CD8-positive, alpha-beta memory T cell (primary cell): ENCODE data around the gene PANX2. TPM values are rescaled to one million over a fixed set of nuclear protein-coding genes. Genes with fewer than 3 reads are reported as not detected.

Experiments used
- CTCF ChIA-PET: fragments of 350-600 bp; sonication (Branson Sonifier 250); formaldehyde crosslinking; loops from one replicate; lab custom pipeline; 2021; ENCODE audit warnings: antibody characterized with exemption; lab: Charles Lee
- POLR2A ChIA-PET: fragments of 350-600 bp; sonication (Branson Sonifier 250); formaldehyde crosslinking; loops from one replicate; lab custom pipeline; 2021; ENCODE audit warnings: antibody characterized with exemption; lab: Charles Lee
- DNase-seq, 5 donors: peaks; one replicate each; pipeline versions ENCODE4 v3.0.0 to v3.0.0-alpha.2; 2020 to 2022; ENCODE audit warnings: mixed read lengths in 1 of 5
- H3K27ac ChIP-seq: one replicate; pipeline ENCODE4 v1.7.0; 2013; ENCODE audit warnings: low read depth, mild to moderate bottlenecking, low read length, moderate library complexity
- H3K27me3 ChIP-seq: 2 replicates; pipeline ENCODE4 v1.7.0; 2013; ENCODE audit warnings: low read length, mild to moderate bottlenecking; ENCODE audit not compliant: insufficient read depth, poor library complexity, severe bottlenecking
- H3K36me3 ChIP-seq: 2 replicates; pipeline ENCODE4 v1.7.0; 2013; ENCODE audit warnings: mild to moderate bottlenecking, low read length, moderate library complexity; ENCODE audit not compliant: insufficient read depth
- H3K4me1 ChIP-seq: 2 replicates; pipeline ENCODE4 v1.7.0; 2013; ENCODE audit warnings: mild to moderate bottlenecking, low read length, moderate library complexity; ENCODE audit not compliant: insufficient read depth
- H3K4me3 ChIP-seq: 2 replicates; pipeline ENCODE4 v1.7.0; 2013; ENCODE audit warnings: mild to moderate bottlenecking, low read length
- H3K9me3 ChIP-seq: 2 replicates; pipeline ENCODE4 v1.7.0; 2013; ENCODE audit warnings: mild to moderate bottlenecking, low read length
- H3K27ac Mint-ChIP-seq, 8 donors: one replicate each; pipeline ENCODE4 v1.8.0; 2020 to 2021; ENCODE audit warnings: mixed read lengths in 8 of 8, mild to moderate bottlenecking in 6 of 8, inconsistent platforms in 3 of 8, moderate library complexity in 3 of 8
- H3K27me3 Mint-ChIP-seq, 2 donors: one replicate each; pipeline ENCODE4 v1.8.0; 2020 to 2021; ENCODE audit warnings: mixed read lengths in 2 of 2, mild to moderate bottlenecking in 1 of 2, moderate library complexity in 1 of 2
- H3K36me3 Mint-ChIP-seq, 3 donors: one replicate each; pipeline ENCODE4 v1.8.0; 2020 to 2021; ENCODE audit warnings: mixed read lengths in 3 of 3, inconsistent platforms in 1 of 3, mild to moderate bottlenecking in 1 of 3
- H3K4me1 Mint-ChIP-seq, 3 donors: one replicate each; pipeline ENCODE4 v1.8.0; 2020 to 2021; ENCODE audit warnings: mixed read lengths in 3 of 3, inconsistent platforms in 1 of 3, mild to moderate bottlenecking in 1 of 3
- H3K4me3 Mint-ChIP-seq, 7 donors: one replicate each; pipeline ENCODE4 v1.8.0; 2020 to 2021; ENCODE audit warnings: mixed read lengths in 7 of 7, mild to moderate bottlenecking in 6 of 7, moderate library complexity in 4 of 7, inconsistent platforms in 2 of 7
- H3K9me3 Mint-ChIP-seq, 5 donors: one replicate each; pipeline ENCODE4 v1.8.0; 2020 to 2022; ENCODE audit warnings: mixed read lengths in 5 of 5, mild to moderate bottlenecking in 3 of 5, moderate library complexity in 2 of 5, inconsistent platforms in 1 of 5
- polyA plus RNA-seq: library from polyadenylated mRNA; unstranded; fragments of 300-500 nt; fragmentation: Illumina TruSeq; gene quantifications from one replicate; pipeline ENCODE4 v1.2.3, GENCODE V29; 2021
- total RNA-seq, 2 experiments: library from RNA; stranded (reverse); gene quantifications; one replicate each; pipeline ENCODE4 v1.2.3, GENCODE V29; 2021

PANX2 gene
- total and polyA plus RNA-seq, 3 experiments from 2014 or later = 1.7 to 1.8 TPM; not detected in 1

DNA sequence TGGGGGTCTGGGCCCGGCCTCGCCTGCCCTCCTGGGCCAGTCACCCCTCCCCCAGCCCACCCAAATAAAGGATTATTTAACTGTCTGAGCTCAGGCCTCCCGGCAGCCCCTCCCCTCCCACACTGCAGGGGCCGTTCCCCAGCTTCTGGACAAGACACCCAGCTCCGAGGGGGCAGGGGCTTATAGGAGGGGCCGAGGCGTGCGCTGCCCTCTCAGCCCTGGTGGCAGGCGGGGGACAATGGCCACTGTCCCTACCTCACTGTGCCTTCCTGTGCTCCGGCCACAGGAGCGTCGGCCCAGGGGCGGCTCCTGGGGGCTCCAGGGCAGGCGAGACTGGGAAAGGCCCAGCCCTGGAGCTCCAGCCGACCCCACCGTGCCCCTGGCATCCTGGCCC is 28.1 kb downstream of the PANX2 start:
- Histone ChIP-seq H3K9me3 (no peaks in the 10 kb centered on the region), H3K27me3 (no peaks in the 10 kb centered on the region), H3K4me3 (no peak overlapping the region), H3K4me1 (peaks cover 26% of the 10 kb centered on the region), H3K27ac (no peak overlapping the region), H3K36me3 (peaks cover 7% of the 10 kb centered on the region)
- CTCF ChIA-PET = no interaction called here
- H3K9me3 Mint-ChIP-seq = no peaks in the 10 kb centered on the region
- no peaks in the 10 kb centered on the region for H3K27me3 Mint-ChIP-seq
- H3K27ac Mint-ChIP-seq = peak overlapping the region in 2 of 8 donors; percentile 5 to 36
- peaks cover 9 to 26% (median 18%) of the 10 kb centered on the region in 3 donors for H3K4me1 Mint-ChIP-seq
- POLR2A ChIA-PET = no interaction called here
- H3K36me3 Mint-ChIP-seq = peaks cover 0 to 47% (median 0%) of the 10 kb centered on the region in 3 donors
- DNase-seq = no peak
- peak overlapping the region in 1 of 7 donors; percentile 65 for H3K4me3 Mint-ChIP-seq

DNA sequence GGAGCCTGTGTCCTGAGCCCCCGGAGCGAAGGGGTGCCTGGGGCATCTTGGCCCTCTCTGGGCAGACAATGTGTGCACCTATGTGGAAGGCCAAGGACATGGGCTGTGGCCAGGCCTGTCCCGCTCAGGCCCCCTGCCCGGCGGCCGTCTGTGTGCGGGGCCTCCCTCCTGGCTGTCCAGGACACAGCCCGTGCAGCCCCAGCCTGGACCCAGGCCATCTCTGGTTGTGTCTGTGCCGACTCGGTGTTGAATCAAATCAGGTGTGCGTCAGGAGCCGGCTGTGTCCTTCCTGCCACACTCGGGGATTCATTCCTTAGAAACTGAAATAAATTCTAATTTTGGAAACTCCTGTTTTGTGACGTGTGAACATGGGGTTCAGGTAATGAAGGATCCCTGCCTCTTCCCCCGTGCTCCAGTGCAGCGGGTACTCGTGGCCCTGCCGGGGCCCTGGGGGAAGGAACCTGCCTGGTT is 28.8 kb downstream of the PANX2 start:
- CTCF ChIA-PET = no interaction called here

DNA sequence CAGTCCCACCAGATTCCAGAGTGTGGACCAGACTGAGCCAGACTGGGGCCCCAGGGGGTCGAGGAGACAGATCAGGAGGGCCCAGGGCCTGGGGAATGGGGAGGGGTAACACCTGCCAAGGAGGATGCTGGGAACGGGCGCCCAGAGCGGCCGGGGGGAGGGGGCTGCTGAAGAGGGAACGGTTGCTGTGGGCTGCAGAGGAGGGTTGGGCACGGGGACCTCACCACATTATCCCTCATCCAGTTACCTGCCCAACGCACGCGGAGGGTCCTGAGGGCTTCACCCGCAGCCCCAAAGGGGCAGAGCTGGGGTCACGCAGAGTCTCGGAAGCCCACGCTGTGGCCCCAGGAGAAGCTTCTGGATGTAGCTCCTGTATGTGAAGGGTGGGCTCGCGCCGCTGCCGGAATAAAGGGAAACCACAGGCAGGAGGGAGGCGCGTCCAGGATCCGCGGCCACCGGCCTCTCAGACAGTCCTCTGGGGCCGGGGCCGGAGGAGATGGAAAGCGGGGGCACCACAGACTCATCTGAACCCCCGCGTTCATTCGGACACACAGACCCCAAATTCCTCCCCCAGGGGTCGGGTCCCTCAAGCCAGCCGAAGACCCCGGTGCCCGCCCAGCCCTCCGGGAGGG is 29.4 kb downstream of the PANX2 start:
- ChIA-PET CTCF (no interaction called here), POLR2A (interaction anchor here (1.0 kb wide), 1 partner anchor 8 kb away, joined by 4 read pairs; no protein-coding TSS in a partner anchor)
- no peak for DNase-seq
- Mint-ChIP-seq H3K27ac (peak overlapping the region in 7 of 8 donors; percentile 34 to 89 (median 57)), H3K9me3 (no peaks in the 10 kb centered on the region), H3K27me3 (no peaks in the 10 kb centered on the region), H3K36me3 (peaks cover 0 to 48% (median 2%) of the 10 kb centered on the region in 3 donors), H3K4me3 (peak overlapping the region; percentile 48 to 85 (median 62)), H3K4me1 (peaks cover 15 to 36% (median 26%) of the 10 kb centered on the region in 3 donors)
- Histone ChIP-seq H3K27ac (peak overlapping the region; percentile 69), H3K4me1 (peaks cover 23% of the 10 kb centered on the region), H3K4me3 (peak overlapping the region; percentile 45), H3K27me3 (no peaks in the 10 kb centered on the region), H3K9me3 (no peaks in the 10 kb centered on the region), H3K36me3 (peaks cover 3% of the 10 kb centered on the region)

More for the DNA sequence above, 28.8 kb downstream of the PANX2 start:
- POLR2A ChIA-PET = interaction anchor here (1.0 kb wide), 1 partner anchor 8 kb away, joined by 4 read pairs; no protein-coding TSS in a partner anchor
- no peaks in the 10 kb centered on the region for H3K9me3 Mint-ChIP-seq
- DNase-seq = no peak
- H3K27ac ChIP-seq = no peak overlapping the region
- no peaks in the 10 kb centered on the region for H3K9me3 ChIP-seq
- peak overlapping the region in 6 of 8 donors; percentile 34 to 89 (median 69) for H3K27ac Mint-ChIP-seq
- H3K4me3 ChIP-seq = no peak overlapping the region
- H3K4me3 Mint-ChIP-seq = peak overlapping the region in 6 of 7 donors; percentile 60 to 85 (median 65)
- peaks cover 6% of the 10 kb centered on the region for H3K36me3 ChIP-seq
- H3K27me3 Mint-ChIP-seq = no peaks in the 10 kb centered on the region
- H3K4me1 ChIP-seq = peaks cover 23% of the 10 kb centered on the region
- peaks cover 12 to 30% (median 22%) of the 10 kb centered on the region in 3 donors for H3K4me1 Mint-ChIP-seq
- H3K36me3 Mint-ChIP-seq = peaks cover 0 to 46% (median 0%) of the 10 kb centered on the region in 3 donors
- no peaks in the 10 kb centered on the region for H3K27me3 ChIP-seq

DNA sequence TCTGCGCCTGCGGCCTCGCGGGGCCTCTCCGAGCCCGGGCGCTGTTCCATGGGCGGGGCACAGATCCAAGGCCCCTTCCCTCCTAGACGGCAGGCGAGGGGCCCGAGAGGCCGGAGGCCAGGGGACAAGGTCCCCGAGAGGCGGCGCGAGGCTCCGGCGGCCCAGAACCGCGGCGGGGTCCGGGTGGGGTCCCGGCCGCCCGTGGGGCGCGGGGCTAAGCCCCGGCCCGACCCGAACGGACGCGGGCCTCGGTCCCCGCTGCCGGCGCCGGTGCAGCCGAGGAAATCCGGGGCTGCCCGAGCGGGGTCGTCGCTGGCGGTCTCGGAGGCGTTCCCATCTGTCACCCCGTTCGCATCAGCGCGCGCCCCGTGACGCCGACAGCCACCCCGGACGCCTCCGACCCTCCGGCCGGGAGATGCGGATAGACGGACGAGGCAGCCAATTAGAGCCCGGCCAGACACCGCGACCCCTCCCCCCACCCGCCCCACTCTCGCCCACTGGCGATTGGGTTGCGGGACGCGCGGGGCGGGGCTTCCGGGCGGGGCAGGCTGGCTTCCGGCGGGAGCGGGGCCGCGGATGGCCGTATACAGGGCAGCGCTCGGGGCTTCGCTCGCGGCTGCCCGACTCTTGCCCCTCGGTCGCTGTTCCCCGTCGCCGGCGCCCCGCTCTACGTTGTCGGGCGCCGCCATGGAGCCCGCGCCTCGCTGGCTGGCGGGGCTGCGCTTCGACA is 30.1 kb downstream of the PANX2 start, which contains the start of gene SELENOO:
Gene SELENOO (plus strand): TSS at position 551 of the 730 bp plus-strand sequence. CDS start 26 bp downstream, at position 577.
- Mint-ChIP-seq H3K9me3 (no peaks in the 10 kb centered on the region), H3K36me3 (peaks cover 0 to 46% (median 4%) of the 10 kb centered on the region in 3 donors), H3K4me1 (peaks cover 17 to 40% (median 30%) of the 10 kb centered on the region in 3 donors), H3K27ac (peak within 1 kb of the TSS; percentile 41 to 91 (median 79)), H3K4me3 (peak within 1 kb of the TSS; percentile 81 to 90 (median 86)), H3K27me3 (no peaks in the 10 kb centered on the region)
- Histone ChIP-seq H3K27me3 (no peaks in the 10 kb centered on the region), H3K4me3 (peak within 1 kb of the TSS; percentile 45), H3K4me1 (peaks cover 23% of the 10 kb centered on the region), H3K27ac (peak within 1 kb of the TSS; percentile 69), H3K36me3 (peaks cover 3% of the 10 kb centered on the region), H3K9me3 (no peaks in the 10 kb centered on the region)
- CTCF ChIA-PET = no interaction called here
- POLR2A ChIA-PET = interaction anchor here (0.7 to 1.0 kb wide), 3 partner anchors 9 to 11 kb away, joined by 3 to 4 read pairs (median 4); no protein-coding TSS in a partner anchor
- DNase-seq = peak; percentile 85 to 89 (median 87)

GRCh38 chr22:50201191-50202129 is 30.9 kb downstream of the PANX2 start:
- Histone ChIP-seq H3K4me1 (peaks cover 23% of the 10 kb centered on the region), H3K4me3 (peak overlapping the region; percentile 28), H3K9me3 (no peaks in the 10 kb centered on the region), H3K27ac (no peak overlapping the region), H3K36me3 (peaks cover 7% of the 10 kb centered on the region), H3K27me3 (no peaks in the 10 kb centered on the region)
- Mint-ChIP-seq H3K4me3 (peak overlapping the region; percentile 81 to 90 (median 86)), H3K27me3 (no peaks in the 10 kb centered on the region), H3K9me3 (no peaks in the 10 kb centered on the region), H3K27ac (peak overlapping the region; percentile 58 to 91 (median 79)), H3K4me1 (peaks cover 17 to 42% (median 30%) of the 10 kb centered on the region in 3 donors), H3K36me3 (peaks cover 0 to 45% (median 4%) of the 10 kb centered on the region in 3 donors)
- ChIA-PET POLR2A (interaction anchor here (0.7 to 1.5 kb wide), 3 partner anchors 10 to 306 kb away, joined by 3 to 4 read pairs (median 3); partner anchors contain the start of genes LMF2 and NCAPH2), CTCF (interaction anchor here (1.3 to 1.4 kb wide), 2 partner anchors 26 to 52 kb away, joined by 3 read pairs; no protein-coding TSS in a partner anchor)
- DNase-seq = no peak

DNA sequence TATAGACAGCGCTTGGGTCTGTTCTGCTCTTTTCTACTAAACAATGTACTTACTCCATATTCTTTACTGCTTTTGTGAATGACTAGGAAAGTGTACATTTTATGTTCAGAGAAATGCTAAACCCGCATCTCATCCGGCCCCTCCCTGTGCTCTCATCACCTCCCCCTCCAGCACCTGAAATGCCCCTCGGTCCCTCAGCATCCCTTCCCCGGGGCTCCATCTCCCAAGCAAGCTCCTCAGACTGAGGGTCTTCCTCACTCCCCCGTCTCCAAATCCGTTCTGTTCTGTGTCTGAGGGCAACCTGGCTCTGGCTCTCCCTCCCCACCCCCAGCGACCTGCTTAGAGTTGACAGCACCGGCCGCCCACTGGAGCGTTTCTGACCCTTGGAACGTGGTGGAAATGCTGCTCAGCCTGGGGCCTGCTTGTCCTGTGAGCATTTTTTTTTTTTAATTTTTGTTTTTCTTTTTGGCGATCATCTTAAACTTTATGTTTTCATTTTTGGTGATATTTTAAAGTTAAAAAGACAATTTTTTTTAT is 31.7 kb downstream of the PANX2 start:
- Mint-ChIP-seq H3K27ac (peak overlapping the region; percentile 58 to 91 (median 79)), H3K36me3 (peaks cover 0 to 45% (median 4%) of the 10 kb centered on the region in 3 donors), H3K27me3 (no peaks in the 10 kb centered on the region), H3K4me1 (peaks cover 17 to 42% (median 30%) of the 10 kb centered on the region in 3 donors), H3K9me3 (no peaks in the 10 kb centered on the region), H3K4me3 (peak overlapping the region; percentile 81 to 90 (median 86))
- Histone ChIP-seq H3K27me3 (no peaks in the 10 kb centered on the region), H3K36me3 (peaks cover 8% of the 10 kb centered on the region), H3K4me3 (peak overlapping the region; percentile 28), H3K9me3 (no peaks in the 10 kb centered on the region), H3K27ac (no peak overlapping the region), H3K4me1 (peaks cover 23% of the 10 kb centered on the region)
- ChIA-PET POLR2A (interaction anchor here (1.0 to 1.5 kb wide), 2 partner anchors 12 to 306 kb away, joined by 3 read pairs; partner anchors contain the start of genes LMF2 and NCAPH2), CTCF (interaction anchor here (1.3 to 1.4 kb wide), 2 partner anchors 27 to 53 kb away, joined by 3 read pairs; no protein-coding TSS in a partner anchor)
- DNase-seq = no peak

GRCh38 chr22:50203288-50203687 is 32.8 kb downstream of the PANX2 start:
- no peaks in the 10 kb centered on the region for H3K9me3 Mint-ChIP-seq
- Histone ChIP-seq H3K9me3 (no peaks in the 10 kb centered on the region), H3K4me1 (peaks cover 23% of the 10 kb centered on the region), H3K36me3 (peaks cover 8% of the 10 kb centered on the region), H3K27me3 (no peaks in the 10 kb centered on the region), H3K4me3 (no peak overlapping the region), H3K27ac (no peak overlapping the region)
- peak overlapping the region in 5 of 7 donors; percentile 3 to 60 (median 39) for H3K4me3 Mint-ChIP-seq
- peaks cover 0 to 46% (median 4%) of the 10 kb centered on the region in 3 donors for H3K36me3 Mint-ChIP-seq
- POLR2A ChIA-PET = no interaction called here
- peaks cover 17 to 42% (median 30%) of the 10 kb centered on the region in 3 donors for H3K4me1 Mint-ChIP-seq
- no peak overlapping the region for H3K27ac Mint-ChIP-seq
- no peak for DNase-seq
- no peaks in the 10 kb centered on the region for H3K27me3 Mint-ChIP-seq
- CTCF ChIA-PET = no interaction called here
